Measurements from ENCODE around the gene ADAMTS13.

ADAMTS13 gene

DNA sequence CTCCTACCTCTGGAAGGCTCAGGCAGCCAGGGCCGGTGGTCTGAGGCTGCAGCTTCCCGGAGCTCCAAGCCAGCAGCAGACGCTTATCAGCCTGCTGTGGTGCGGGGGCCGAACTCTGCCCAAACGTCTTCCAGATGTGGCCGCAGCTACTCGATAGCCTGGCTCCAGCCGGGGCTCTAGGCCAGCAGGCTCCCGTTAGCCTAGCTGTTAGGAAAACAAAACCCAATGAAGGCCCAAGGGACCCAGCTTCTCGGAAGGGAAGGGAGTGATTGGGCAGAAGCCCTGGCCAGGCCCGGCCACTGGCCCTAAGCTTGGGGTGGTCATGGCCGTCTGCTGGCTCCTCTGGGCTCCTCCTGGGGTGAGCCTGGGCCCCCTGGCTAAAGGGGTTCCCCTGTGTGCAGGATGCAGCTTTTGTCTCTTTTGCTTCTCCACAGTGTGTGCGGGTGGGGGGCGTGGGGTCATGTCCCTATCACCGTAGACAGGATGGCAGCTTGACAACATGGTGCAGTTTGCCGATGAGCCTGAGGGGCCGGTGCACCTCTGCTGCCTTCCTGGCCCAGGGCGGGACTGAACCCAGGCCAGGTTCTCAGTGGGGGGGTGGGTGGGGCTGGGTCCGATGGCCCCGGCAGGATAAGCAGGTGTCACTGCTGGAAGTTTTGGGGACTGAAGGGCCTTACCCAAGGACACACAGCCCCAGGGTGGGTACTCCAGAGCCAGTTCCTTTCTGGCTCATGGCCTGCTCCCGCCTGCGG, 83.9 kb downstream of the ADAMTS13 start:
- TF ChIP-seq, protein P1, sequence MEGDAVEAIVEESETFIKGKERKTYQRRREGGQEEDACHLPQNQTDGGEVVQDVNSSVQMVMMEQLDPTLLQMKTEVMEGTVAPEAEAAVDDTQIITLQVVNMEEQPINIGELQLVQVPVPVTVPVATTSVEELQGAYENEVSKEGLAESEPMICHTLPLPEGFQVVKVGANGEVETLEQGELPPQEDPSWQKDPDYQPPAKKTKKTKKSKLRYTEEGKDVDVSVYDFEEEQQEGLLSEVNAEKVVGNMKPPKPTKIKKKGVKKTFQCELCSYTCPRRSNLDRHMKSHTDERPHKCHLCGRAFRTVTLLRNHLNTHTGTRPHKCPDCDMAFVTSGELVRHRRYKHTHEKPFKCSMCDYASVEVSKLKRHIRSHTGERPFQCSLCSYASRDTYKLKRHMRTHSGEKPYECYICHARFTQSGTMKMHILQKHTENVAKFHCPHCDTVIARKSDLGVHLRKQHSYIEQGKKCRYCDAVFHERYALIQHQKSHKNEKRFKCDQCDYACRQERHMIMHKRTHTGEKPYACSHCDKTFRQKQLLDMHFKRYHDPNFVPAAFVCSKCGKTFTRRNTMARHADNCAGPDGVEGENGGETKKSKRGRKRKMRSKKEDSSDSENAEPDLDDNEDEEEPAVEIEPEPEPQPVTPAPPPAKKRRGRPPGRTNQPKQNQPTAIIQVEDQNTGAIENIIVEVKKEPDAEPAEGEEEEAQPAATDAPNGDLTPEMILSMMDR (IDR thresholded peaks at IDR 0.05; ENCODE audit: low read depth, low read length), result no peak
- no peak overlapping the region for H3K4me3 ChIP-seq (ENCODE audit: low read depth, low read length)

DNA sequence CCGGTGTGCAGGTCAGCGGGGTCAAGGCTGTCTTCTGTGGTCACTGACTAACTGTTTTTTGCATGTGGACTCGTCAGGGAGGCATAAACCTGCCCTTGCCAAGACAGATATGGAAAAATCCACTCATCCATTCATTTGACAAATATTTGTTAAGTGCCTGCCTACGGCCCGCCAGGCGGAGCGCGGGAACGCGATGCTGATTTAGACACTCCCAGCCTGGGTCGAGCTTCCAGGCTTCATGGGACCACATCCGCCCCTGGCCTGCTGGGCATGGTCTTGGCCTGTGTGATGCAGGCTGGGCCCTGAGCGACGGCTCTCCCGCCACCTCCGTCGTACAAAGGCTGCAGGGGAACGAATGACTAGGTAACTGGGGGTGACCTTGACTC, 84.5 kb downstream of the ADAMTS13 start:
- no peak overlapping the region for H3K4me3 ChIP-seq (ENCODE audit: low read depth, low read length)
- TF ChIP-seq, protein P1 (IDR thresholded peaks at IDR 0.05; ENCODE audit: low read depth, low read length), result no peak

DNA sequence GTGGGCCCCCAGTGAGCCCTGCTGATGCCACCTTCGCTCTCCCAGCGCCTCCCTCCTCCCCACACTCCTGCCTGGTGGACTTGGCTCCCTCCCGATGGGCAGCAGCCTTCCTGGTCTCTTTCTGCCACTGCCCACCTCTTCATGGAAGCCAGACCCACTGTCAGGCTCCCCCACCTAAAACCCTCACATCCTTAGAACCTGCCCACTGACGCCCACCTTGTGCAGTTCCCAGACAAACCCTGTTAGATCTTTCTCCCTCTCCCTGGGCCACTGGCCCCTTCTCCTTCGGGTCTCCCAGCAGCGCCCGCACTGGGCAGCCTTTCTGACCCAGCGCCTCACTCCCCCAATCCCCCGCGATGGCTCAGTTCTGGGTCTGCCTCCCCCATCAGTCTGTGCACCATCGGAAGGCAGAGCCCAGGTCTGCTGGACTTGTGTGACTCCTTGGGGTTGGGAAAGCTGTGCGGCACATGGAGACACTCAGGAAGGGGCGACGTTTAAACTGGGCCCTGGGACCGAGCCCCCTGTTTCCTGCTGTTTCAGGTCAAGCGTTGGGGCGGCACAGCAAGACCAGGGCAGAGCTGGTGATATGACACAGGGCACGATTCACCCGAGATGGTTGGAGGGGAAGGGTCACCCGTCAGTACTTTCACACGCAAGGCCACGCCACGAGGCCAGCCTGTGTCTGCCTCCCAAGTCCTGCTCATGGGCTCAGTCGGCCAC, 85.2 kb downstream of the ADAMTS13 start:
- TF ChIP-seq, protein P1 (IDR thresholded peaks at IDR 0.05; ENCODE audit: low read depth, low read length), result no peak
- H3K4me3 ChIP-seq (ENCODE audit: low read depth, low read length), result no peak overlapping the region

DNA sequence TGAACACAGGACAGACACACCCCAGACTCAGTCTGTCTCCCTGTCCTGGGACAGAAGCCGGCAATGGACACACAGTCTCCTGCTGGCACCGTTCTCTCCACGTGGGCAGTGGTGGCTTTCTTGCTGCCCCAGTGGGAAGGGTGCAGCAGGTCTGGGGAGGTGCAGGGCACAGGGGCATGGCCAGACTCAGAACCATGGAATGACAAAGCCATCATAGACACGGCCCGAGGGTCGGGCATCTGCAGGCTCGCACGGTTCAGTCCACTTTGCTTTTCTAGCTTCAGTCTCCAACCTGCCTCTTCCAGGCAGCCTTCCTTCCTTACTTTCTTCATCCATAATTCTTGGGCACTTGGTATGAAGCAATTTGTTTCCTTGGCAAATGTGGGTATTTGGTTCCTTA, 85.9 kb downstream of the ADAMTS13 start:
- no peak overlapping the region for H3K4me3 ChIP-seq (ENCODE audit: low read depth, low read length)
- TF ChIP-seq, protein P1 (IDR thresholded peaks at IDR 0.05; ENCODE audit: low read depth, low read length), result no peak

Measured in WI38 (cell line).